ENCODE data around the gene ABLIM2.

GRCh38 chr4:8130346-8131066 is 28.1 kb downstream of the ABLIM2 start:
- TF ChIP-seq CTCF (conservative IDR thresholded peaks at IDR 0.05 in 1 of 2, IDR thresholded peaks at IDR 0.05 in 1 of 2; ENCODE audit: extremely low read depth in 1 of 2, insufficient read depth in 1 of 2, low read depth in 1 of 2, low read length in 2 of 2), result no peak
- TF ChIP-seq EZH2 (IDR thresholded peaks at IDR 0.05; ENCODE audit: borderline replicate concordance, low read length), result no peak

Data from mammary epithelial cell (primary cell).